Urinary bladder (tissue), 4 donors: Measurements from ENCODE around the gene PPP1R16B. TPM values are rescaled to one million over a fixed set of nuclear protein-coding genes. Genes with fewer than 3 reads are reported as not detected.

ENCODE experiments used
- DNase-seq: peaks from one replicate; pipeline ENCODE4 v3.0.0-alpha.2; 2015; ENCODE audit errors: extremely low spot score
- H3K27ac ChIP-seq: one replicate; pipeline ENCODE4 v1.5.1; 2013; ENCODE audit warnings: low read depth, mild to moderate bottlenecking, moderate library complexity
- H3K36me3 ChIP-seq: one replicate; pipeline ENCODE4 v1.6.1; 2013; ENCODE audit warnings: mild to moderate bottlenecking, moderate library complexity; ENCODE audit not compliant: insufficient read depth
- H3K4me1 ChIP-seq: one replicate; pipeline ENCODE4 v1.6.1; 2013; ENCODE audit warnings: mild to moderate bottlenecking, moderate library complexity; ENCODE audit not compliant: insufficient read depth
- H3K4me3 ChIP-seq: one replicate; pipeline ENCODE4 v1.5.1; 2013; ENCODE audit warnings: low read depth, low read length
- WGBS: extraction: QIAGEN DNeasy Blood & Tissue Kit; methylation state at CpG from one replicate; pipeline ENCODE4 v1.1.7; 2013; 5-methylcytosine and 5-hydroxymethylcytosine counted together
- polyA plus RNA-seq: library from polyadenylated mRNA; stranded (reverse); fragments of 200-250 nt; gene quantifications from one replicate; pipeline ENCODE4 v1.2.3, GENCODE V29; 2013
- small RNA-seq: library from RNA; depleted of rRNA; stranded (forward); fragments of <200 nt; gene quantifications from one replicate; pipeline ENCODE3, GENCODE V24; 2014
- total RNA-seq: library from RNA; depleted of rRNA; stranded (reverse); fragments of >200 nt; gene quantifications from one replicate; pipeline ENCODE4 v1.2.3, GENCODE V29; 2014
- donor health status: healthy with polysubstance abuse.
- donor health status: healthy.

PPP1R16B gene
- total and polyA plus RNA-seq, 2 donors, result 5.6 to 8.0 TPM

DNA sequence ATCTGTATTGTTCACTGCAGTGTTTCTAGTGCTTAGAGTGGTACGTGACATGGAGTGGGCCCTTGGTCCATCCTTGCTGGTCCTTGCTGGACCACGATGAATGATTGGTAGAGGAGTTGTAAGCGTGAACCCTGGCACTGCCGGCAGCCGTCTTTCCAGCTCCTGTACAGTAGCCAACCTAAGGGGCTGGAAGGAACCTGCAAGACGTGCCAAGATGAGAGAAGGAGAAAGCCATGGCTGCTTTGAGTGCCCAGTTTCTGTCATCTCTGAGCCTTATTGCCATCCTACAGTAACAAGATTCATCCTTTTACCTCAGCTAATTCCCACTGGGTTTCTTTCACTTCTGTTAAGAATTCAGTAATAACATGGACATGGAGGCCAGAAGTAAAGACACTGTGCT, 162.6 kb downstream of the PPP1R16B start:
- WGBS, result 74% methylated on average over 6 of the region's 6 CpGs
- H3K27ac ChIP-seq, result no peak overlapping the region
- no peak for DNase-seq
- H3K4me1 ChIP-seq, result no peaks in the 10 kb centered on the region
- H3K4me3 ChIP-seq, result no peak overlapping the region
- peaks cover 4% of the 10 kb centered on the region for H3K36me3 ChIP-seq

DNA sequence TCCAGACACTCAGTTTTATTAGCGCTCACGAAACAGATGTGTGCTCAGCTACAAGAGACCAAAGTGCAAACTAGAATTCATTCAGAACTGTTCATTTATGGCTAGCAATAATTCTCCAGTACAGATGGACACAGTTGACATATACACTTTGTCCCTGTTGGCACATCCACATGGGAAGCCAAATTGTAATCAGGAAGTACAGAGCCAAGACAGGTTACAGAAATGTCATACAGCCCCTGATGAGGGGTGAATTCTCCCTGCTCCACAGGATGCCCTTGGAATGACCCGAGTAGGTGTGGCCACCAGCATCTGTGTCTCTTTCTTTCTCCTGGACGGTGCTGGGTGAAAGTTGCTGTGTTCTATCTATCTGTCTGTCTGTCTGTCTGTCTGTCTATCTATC, 164.2 kb downstream of the PPP1R16B start:
- H3K36me3 ChIP-seq, result peaks cover 7% of the 10 kb centered on the region
- H3K27ac ChIP-seq, result no peak overlapping the region
- H3K4me1 ChIP-seq, result no peaks in the 10 kb centered on the region
- 80% methylated on average over 4 of the region's 4 CpGs for WGBS
- no peak for DNase-seq
- no peak overlapping the region for H3K4me3 ChIP-seq

DNA sequence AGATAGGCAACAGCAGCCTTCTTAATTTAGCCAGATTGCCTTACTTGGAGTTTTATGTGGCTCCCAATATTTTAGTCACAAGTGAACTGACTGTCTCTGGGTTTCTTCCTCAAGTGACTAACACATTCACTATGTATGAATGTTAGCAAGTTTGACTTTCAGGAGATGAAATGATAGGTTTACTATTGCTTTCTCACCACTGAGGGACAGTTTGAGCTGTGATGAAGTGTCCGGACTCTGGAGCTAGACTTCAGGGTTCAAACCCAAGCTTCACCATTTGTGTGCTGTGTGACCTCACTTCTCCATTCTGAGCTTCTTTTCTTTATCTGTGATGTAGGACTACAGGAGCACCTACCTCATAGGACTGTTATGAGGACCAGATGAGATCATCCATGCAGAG, 164.8 kb downstream of the PPP1R16B start:
- no peak overlapping the region for H3K27ac ChIP-seq
- WGBS, result 75% methylated on average over 1 of the region's 1 CpG
- peaks cover 7% of the 10 kb centered on the region for H3K36me3 ChIP-seq
- no peaks in the 10 kb centered on the region for H3K4me1 ChIP-seq
- DNase-seq, result no peak
- H3K4me3 ChIP-seq, result no peak overlapping the region

Small RNA genes within 50 kb of the gene (small RNA-seq; reads per million reads assigned to genes)
- not detected for gene AL023803.1

Other genes starting within 250 kb of the PPP1R16B start
- gene ADIG, start 224.5 kb upstream of the PPP1R16B start, total RNA-seq, result not detected
- gene ADIG, start 224.5 kb upstream of the PPP1R16B start, polyA plus RNA-seq, result not detected
- gene ARHGAP40, start 203.9 kb upstream of the PPP1R16B start, total RNA-seq, result 1.9 TPM
- 0.92 TPM for gene ARHGAP40, start 203.9 kb upstream of the PPP1R16B start, polyA plus RNA-seq
- gene SLC32A1, start 81.2 kb upstream of the PPP1R16B start, total RNA-seq, result not detected
- gene SLC32A1, start 81.2 kb upstream of the PPP1R16B start, polyA plus RNA-seq, result not detected
- 6.2 TPM for gene ACTR5, start 57.2 kb upstream of the PPP1R16B start, total RNA-seq
- 7.0 TPM for gene ACTR5, start 57.2 kb upstream of the PPP1R16B start, polyA plus RNA-seq
- gene FAM83D, start 120.7 kb downstream of the PPP1R16B start, total RNA-seq, result 11.4 TPM
- gene FAM83D, start 120.7 kb downstream of the PPP1R16B start, polyA plus RNA-seq, result 27.1 TPM
- gene DHX35, start 156.6 kb downstream of the PPP1R16B start, total RNA-seq, result 15.3 TPM
- 13.4 TPM for gene DHX35, start 156.6 kb downstream of the PPP1R16B start, polyA plus RNA-seq